Testis (tissue), 2 donors: ENCODE results near the gene ZNF33A.

Source experiments
- POLR2A ChIP-seq: fragments of 450-650 bp; IDR thresholded peaks from one replicate; pipeline ENCODE4 v1.6.1; 2017; ENCODE audit warnings: antibody characterized with exemption, mild to moderate bottlenecking, moderate library complexity
- TF ChIP-seq, protein P1 (sequence below), 3 experiments: fragments of 450-650 bp in 2 of 3; fragments of 200-600 bp in 1 of 3; sonication (generic) in 1 of 3; IDR thresholded peaks; one replicate each; pipeline ENCODE4 v1.5.1; 2016 to 2019; ENCODE audit warnings: antibody characterized with exemption in 3 of 3, mild to moderate bottlenecking in 2 of 3, moderate library complexity in 1 of 3

DNA sequence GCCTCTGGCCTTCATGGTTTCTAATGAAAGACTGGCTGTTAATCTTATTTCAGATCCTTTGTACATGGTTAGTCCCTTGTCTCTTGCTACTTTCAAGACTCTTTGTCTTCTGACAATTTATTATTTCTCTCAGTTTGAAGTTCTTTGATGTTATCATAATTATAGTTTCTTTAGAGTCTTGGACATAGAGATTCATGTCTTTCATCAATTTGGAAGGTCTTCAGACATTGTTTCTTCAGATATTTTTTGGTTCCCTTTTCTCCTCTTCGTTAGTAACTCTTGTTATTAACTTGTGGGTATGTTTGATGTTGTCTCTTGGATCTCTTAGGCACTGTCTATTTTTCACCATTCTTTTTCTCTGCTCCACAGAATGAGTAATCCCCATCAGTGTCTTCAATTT, 92.4 kb downstream of the ZNF33A start:
- TF ChIP-seq, protein P1, sequence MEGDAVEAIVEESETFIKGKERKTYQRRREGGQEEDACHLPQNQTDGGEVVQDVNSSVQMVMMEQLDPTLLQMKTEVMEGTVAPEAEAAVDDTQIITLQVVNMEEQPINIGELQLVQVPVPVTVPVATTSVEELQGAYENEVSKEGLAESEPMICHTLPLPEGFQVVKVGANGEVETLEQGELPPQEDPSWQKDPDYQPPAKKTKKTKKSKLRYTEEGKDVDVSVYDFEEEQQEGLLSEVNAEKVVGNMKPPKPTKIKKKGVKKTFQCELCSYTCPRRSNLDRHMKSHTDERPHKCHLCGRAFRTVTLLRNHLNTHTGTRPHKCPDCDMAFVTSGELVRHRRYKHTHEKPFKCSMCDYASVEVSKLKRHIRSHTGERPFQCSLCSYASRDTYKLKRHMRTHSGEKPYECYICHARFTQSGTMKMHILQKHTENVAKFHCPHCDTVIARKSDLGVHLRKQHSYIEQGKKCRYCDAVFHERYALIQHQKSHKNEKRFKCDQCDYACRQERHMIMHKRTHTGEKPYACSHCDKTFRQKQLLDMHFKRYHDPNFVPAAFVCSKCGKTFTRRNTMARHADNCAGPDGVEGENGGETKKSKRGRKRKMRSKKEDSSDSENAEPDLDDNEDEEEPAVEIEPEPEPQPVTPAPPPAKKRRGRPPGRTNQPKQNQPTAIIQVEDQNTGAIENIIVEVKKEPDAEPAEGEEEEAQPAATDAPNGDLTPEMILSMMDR (IDR thresholded peaks at IDR 0.05): no peak
- TF ChIP-seq POLR2A: no peak
